Measurements from ENCODE around the gene TOMM70. TPM values are rescaled to one million over a fixed set of nuclear protein-coding genes. Genes with fewer than 3 reads are reported as not detected.

TOMM70 gene
- total and polyA plus RNA-seq, 2 of the 13 experiments (the other 11 are each of a cell fraction or from before 2014, with no cell fraction given): 27.0 to 77.2 TPM

GRCh38 chr3:100401674-100402041 lies 769 bp upstream of the TOMM70 start (continued):
- TF ChIP-seq ZBTB40 (IDR thresholded peaks at IDR 0.05) (no peak), ZBTB40 (CRISPR knock-in tag; IDR thresholded peaks at IDR 0.05) (0 out of 2 replicates have a peak, but pooled peaks have one; percentile 17), SIN3A (IDR thresholded peaks at IDR 0.05; ENCODE audit: borderline replicate concordance, low read depth, low read length) (0 out of 2 replicates have a peak, but pooled peaks have one; percentile 13), ZNF609 (CRISPR knock-in tag; IDR thresholded peaks at IDR 0.05; ENCODE audit: borderline replicate concordance) (no peak), HDAC6 (IDR thresholded peaks at IDR 0.05; ENCODE audit: low read depth, low read length) (no peak), MYPOP (CRISPR knock-in tag; IDR thresholded peaks at IDR 0.05) (no peak), MBNL3 (CRISPR knock-in tag; conservative IDR thresholded peaks at IDR 0.05) (no peak), ZNF660 (CRISPR knock-in tag; IDR thresholded peaks at IDR 0.05; ENCODE audit: borderline replicate concordance, low read depth) (no peak), ZNF781 (CRISPR knock-in tag; IDR thresholded peaks at IDR 0.05; ENCODE audit: borderline replicate concordance, not compliant biosample characterization) (no peak), ZNF629 (CRISPR knock-in tag; conservative IDR thresholded peaks at IDR 0.05) (no peak), ZNF18 (CRISPR knock-in tag; IDR thresholded peaks at IDR 0.05; ENCODE audit: insufficient replicate concordance) (peak; percentile 49), MAF1 (CRISPR knock-in tag; IDR thresholded peaks at IDR 0.05; ENCODE audit: borderline replicate concordance) (no peak)
